Stimulated activated CD4-positive, alpha-beta T cell treated with anti-CD3 and anti-CD28 coated beads, Interleukin-4, amount 100 ng/mL, for 1 hour (primary cell): Measurements from ENCODE around the gene TRPC4AP.

ENCODE experiments used
- DNase-seq: peaks from one replicate; pipeline ENCODE4 v3.0.0-alpha.2; 2020

Gene TRPC4AP

GRCh38 chr20:34984756-34985261 is 107.8 kb downstream of the TRPC4AP start:
- DNase-seq: no peak

GRCh38 chr20:34983995-34984735 is 108.4 kb downstream of the TRPC4AP start:
- no peak for DNase-seq

GRCh38 chr20:34983089-34983820 is 109.4 kb downstream of the TRPC4AP start:
- no peak for DNase-seq

GRCh38 chr20:34982270-34983088 is 110.1 kb downstream of the TRPC4AP start:
- no peak for DNase-seq

GRCh38 chr20:34980543-34981233 is 111.9 kb downstream of the TRPC4AP start:
- DNase-seq: no peak

DNA sequence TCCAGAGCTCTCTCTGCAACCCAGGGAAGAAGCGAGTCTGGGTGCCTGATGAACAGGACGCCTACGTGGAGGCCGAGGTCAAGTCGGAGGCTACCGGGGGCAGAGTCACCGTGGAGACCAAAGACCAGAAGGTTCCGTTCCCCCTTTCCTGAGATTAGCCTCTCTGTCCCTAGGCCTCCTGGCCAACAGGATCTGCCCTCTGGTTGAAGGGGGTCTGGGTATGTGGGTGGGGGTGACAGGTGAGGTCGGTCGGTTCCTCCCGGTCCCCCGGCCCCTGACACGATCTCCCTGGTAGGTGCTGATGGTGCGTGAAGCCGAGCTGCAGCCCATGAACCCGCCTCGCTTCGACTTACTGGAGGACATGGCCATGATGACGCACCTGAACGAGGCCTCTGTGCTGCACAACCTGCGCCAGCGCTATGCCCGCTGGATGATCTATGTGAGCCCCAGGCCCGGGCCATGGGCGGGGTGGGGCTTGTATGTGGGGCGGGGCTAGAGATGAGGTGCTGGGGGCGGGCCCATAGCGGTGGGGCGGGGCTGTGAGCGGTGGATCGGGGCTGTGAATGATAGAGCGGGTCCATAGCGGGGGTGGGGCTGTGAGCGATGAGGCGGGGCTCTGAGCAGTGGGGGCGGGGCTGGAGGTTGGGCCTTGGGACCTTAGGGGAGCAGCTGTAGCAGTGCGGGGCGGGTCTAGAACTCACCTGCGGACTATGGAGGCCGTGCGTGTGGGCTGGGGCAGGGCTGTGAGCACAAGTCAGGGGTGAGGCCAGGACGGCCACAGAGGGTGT is 113.0 kb downstream of the TRPC4AP start:
- DNase-seq: no peak

DNA sequence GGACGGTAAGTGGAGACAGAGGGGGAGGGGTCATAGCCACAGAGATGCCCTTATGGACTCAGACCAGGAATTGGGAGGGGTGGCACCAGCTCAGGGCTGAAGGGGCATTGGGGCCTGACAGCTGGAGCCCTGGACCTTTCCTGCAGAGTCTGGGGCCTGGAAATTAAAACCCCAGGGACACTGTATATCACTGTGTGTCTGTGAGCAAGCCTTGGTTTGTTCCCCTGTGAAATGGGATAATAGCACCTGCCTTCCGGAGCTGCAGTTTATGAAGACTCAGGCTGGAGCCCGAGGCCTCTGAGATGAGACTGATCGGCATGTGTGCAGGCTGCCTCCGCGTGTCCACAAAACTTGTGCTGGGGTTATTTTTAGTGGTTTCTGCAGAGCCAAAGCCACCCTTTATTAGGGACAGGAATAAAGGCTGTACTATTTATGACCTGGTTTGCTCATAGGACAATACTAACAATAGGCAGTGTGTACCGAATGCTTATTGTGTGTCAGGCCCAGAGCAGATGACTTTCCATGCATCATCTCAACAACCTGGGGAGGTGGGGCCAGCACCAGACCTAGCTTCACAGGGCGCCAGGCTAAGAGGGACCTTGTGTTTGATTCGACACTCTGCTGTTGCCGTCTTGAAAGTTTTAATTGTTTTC is 114.4 kb downstream of the TRPC4AP start:
- no peak for DNase-seq

DNA sequence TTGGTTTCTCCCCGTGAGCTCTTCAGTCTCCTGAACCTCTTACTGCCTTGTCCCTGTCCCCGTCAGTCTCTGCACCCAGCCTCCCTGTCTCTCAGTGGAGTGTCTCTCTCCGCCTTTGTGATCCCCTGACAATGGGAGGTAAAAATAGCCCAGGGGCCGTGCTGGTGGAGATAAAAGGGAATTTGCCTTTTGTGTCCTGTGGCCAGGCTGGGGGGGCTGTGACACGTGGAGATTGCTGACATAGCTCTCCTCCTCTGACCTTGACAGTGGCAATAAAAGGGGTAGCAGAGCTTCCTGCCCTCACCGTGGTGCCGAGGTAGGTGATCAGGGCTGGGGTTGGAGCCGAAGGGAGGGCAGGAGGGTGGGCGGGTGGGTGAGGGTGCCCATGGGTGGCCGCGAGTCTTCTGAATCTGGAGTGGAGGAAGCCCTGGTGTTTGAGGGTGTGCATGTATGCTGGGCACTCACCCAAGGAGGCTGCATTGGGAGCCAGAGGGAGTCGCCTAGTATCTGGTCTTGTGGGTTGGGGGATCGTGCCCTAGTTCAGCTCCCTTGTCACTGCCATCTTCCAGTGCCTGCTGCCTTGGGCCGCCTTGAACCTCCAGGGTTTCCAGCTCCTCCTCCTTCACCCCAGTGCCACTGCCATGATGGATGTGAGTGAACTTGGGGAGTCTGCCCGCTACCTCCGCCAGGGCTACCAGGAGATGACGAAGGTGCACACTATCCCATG is 115.1 kb downstream of the TRPC4AP start:
- DNase-seq: no peak

DNA sequence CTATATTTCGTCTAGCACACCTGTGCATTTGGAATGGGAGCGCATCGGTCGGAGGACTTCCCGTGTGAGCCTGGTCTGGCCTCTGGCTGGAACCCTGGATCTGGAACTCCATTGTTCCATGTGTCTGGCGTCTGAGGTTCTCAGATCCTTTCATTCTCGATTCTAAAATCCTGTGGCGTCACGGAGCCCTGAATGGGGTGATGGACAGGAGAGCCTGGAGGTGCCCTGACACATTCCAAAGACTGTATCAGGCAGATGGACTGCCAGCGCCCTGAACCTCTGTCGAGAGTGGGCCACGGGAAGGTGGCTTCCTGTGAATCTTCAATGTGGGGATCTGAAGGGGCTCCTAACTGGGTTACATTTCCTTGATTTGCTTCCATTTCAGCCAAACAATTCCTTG is 116.3 kb downstream of the TRPC4AP start:
- DNase-seq: no peak

GRCh38 chr20:34974246-34974645 is 118.4 kb downstream of the TRPC4AP start:
- DNase-seq: no peak

DNA sequence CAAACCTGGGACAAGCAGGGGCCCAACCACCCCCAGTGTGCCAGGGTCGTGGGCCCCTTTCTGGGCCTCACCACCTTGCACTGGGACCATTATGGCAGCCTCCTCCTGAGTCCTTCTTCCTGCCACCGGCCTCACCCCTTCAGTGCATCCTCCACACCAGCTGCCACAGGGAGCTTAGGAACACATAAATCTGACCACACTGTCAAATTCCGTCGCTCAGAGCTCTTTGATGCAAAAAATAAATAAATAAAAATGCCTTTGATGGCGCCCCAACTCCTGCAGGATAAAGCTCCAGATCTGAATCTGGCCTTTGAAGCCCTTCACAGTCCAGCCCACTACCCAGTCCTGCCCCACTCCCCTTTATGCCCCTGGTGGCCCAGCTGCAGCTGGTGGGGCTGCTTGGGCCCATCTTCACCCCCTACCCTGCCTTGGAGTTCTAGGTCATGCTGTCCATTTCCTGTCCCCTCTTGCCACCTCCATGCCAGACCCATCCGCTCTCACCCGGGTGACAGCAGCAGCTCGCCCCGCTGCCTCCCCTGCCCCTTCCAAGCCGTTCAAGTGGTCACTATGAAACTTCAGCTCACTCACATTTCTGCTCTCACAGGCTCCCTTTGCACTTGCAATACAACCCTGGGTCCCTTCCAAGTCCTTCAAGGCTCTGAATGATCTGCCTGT is 120.9 kb downstream of the TRPC4AP start:
- DNase-seq: no peak

DNA sequence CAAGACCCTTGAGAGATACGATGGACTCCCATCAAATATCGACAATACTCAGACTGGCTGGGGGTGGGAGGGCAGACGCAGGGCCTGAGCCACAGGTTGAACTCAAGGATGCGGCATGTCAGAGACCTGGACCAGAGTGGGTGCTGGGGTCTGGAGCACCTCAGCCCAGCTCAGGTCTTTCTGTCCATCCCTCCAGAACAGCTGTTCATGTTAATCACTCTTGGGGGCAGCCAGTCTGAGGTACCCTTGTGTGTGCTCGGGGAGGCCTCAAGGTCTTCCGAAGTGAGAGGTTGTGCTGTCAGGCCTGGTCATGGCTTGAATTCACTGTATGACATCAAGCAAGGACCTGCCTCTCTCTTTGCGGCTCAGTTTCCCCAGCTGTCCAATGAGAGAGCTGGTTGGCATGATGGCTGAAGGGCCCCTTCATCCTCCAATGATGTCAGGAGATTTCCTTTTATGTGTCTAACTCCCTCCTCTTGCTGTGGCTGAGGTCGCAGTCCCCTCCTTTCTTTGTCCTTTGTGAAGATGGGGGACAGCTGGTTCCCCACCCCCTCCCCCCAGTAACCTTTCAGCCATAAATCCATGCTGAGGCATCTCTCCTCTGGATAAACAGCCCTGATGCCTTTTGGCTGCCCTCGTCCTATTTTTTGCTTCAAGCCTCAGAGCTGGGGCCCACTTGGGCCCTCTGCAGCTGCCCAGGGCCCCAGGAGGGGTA is 121.6 kb downstream of the TRPC4AP start:
- no peak for DNase-seq

DNA sequence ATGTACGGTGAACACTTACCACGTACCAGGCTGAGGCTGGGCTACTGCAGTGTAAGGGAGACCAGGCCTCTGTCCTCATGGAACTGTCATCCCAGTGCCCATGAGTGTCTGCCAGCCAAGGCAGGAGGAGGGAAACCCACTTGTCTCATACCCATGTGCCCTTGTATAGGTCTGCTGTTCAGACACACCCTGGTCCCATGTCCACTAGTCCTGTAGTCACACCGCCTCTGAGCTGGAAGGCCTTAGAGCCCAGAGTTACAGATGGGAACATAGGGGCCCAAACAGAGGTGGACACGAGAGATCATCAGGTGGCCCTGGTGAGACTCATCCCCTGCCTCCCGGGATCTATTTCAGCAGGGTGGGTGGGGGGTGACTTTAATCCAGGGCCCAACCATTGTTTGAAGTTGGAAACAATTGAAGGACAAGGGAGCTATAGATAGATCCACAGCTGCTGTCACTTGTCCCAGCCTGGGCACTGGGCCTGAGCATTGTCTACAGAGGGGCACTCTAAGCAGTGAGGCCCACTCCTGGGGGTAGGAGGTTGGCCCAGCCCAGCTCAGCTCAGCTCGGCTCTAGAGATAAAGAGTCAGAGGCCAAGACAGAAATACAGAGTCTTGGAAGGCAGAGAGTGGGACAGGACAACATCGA is 122.3 kb downstream of the TRPC4AP start:
- no peak for DNase-seq

DNA sequence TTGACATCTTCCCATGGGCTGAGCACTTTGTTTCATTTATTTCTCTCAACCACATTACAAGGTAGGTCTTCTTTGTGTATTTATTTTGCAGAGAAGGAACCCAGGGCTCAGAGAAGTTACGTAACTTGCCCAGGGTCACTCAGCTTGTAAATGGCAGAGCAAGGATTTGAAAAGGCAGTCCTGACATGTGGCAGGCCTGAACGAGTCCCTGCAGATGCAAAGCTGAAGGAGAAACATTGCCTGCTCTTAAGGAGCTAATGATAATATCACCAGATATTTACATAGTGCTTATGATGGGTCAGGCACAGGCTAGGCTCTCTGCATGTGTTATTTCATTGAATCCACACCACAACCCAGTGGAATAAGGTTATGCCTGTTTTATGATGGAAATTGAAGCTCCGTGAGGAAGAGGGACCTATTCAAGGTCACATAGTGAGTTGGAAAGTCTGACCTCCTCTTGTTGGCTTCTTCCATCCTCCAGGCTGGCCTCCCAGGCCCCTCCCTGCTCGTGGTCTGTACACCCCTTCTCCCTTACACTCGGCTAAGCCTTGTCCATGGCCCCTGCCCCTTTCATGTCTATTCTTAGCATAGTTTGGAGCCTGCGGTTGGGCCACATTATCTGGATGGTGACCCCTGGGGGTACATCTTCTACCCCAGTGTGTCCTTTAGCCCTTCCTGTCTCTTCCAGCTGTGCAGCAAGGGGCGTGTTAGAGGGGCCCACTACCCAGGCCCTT is 124.4 kb downstream of the TRPC4AP start:
- DNase-seq: no peak

- DNase-seq: no peak
These were observed 125.2 kb downstream of the TRPC4AP start for GRCh38 chr20:34967421-34967820.

DNA sequence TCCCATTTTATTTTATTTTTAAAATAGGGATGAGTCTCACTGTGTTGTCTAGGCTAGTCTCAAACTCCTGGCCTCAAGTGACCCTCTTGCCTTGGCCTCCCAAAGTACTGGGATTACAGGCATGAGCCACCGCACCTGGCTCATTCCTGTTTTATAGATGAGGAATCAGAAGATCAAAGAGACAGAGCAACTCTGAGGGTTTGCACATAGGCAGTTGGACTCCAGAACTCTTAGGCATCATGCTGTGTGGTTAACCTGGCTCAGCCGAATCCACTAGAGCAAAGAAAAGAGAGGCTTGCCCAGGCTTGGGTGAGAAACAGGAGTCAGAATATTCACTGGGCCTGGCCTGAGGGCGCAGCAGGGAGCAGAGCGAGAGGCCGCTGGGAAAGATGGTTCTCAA is 127.6 kb downstream of the TRPC4AP start:
- DNase-seq: no peak

DNA sequence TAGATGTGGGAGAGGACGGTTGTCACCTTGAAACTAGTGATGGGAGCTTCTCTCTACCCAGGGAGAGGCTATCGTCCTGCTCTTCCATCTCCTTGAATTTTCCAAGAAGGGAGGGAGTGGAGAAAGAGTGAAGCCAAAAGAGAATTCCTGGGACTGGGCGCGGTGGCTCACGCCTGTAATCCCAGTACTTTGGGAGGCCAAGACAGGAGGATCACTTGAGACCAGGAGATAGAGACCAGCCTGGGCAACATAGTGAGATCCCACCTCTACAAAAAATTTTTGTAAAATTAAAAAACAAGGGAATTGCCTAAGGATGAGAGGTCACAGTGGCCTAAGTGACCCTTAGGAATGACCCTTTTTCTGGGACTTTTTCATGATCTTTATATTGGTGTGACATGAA is 128.1 kb downstream of the TRPC4AP start:
- DNase-seq: no peak
